ENCODE measurements around the gene WFDC5. TPM values are rescaled to one million over a fixed set of nuclear protein-coding genes. Genes with fewer than 3 reads are reported as not detected.

Gene WFDC5
- not detected in 2 replicates for polyA plus RNA-seq (2013)

GRCh38 chr20:45114465-45115385, at the start of gene WFDC5:
WFDC5 (minus strand) TSS chr20:45115174; CDS start chr20:45115083, 91 bp downstream.
- Histone ChIP-seq H3K23ac (ENCODE audit: low read length) (no peak within 1 kb of the TSS), H3K27ac (ENCODE audit: low read depth, low read length) (no peak within 1 kb of the TSS), H4K91ac (ENCODE audit: low read depth, low read length) (no peak within 1 kb of the TSS), H4K8ac (ENCODE audit: low read depth, low read length) (no peak within 1 kb of the TSS), H4K12ac (ENCODE audit: low read depth, low read length) (no peak within 1 kb of the TSS), H3K9me3 (ENCODE audit: insufficient read depth, low read depth, low read length) (peaks cover 2% of the 10 kb centered on the region), H2BK120ac (ENCODE audit: insufficient read depth, low read length, poor library complexity) (no peak within 1 kb of the TSS), H3K79me1 (ENCODE audit: low read length) (no peaks in the 10 kb centered on the region), H3K4me3 (ENCODE audit: low read depth, low read length) (no peak within 1 kb of the TSS), H2BK5ac (ENCODE audit: low read depth, low read length, poor library complexity) (no peak within 1 kb of the TSS), H3K14ac (ENCODE audit: low read length) (no peak within 1 kb of the TSS), H3K27me3 (ENCODE audit: insufficient read depth, low read length) (no peaks in the 10 kb centered on the region), H3K18ac (ENCODE audit: low read length) (no peak within 1 kb of the TSS), H3K4me1 (ENCODE audit: control insufficient read depth in 1 of 2, insufficient read depth in 2 of 2, low read length in 2 of 2) (no peaks in the 10 kb centered on the region), H3K4ac (ENCODE audit: low read depth, low read length) (no peak within 1 kb of the TSS), H2AFZ (ENCODE audit: insufficient read depth, low read length, poor library complexity) (no peak within 1 kb of the TSS), H3K4me2 (ENCODE audit: low read length) (no peak within 1 kb of the TSS), H3K9ac (ENCODE audit: low read length) (no peak within 1 kb of the TSS), H2AK5ac (ENCODE audit: low read length) (no peak within 1 kb of the TSS), H2BK12ac (ENCODE audit: low read length) (no peak within 1 kb of the TSS), H3K36me3 (ENCODE audit: control insufficient read depth in 1 of 2, insufficient read depth in 2 of 2, low read length in 2 of 2) (no peaks in the 10 kb centered on the region), H3K79me2 (ENCODE audit: control insufficient read depth, insufficient read depth, low read length, poor library complexity) (no peaks in the 10 kb centered on the region)
- DNase-seq = no peak
- no CpG with 5 or more reads among the region's 16 CpGs for WGBS (ENCODE audit: extremely low coverage, insufficient coverage, insufficient read length)

- no peak overlapping the region for H3K27ac ChIP-seq (ENCODE audit: low read depth, low read length)
- no peak overlapping the region for H2BK120ac ChIP-seq (ENCODE audit: insufficient read depth, low read length, poor library complexity)
- H3K23ac ChIP-seq (ENCODE audit: low read length) = no peak overlapping the region
- H3K36me3 ChIP-seq (ENCODE audit: control insufficient read depth in 1 of 2, insufficient read depth in 2 of 2, low read length in 2 of 2) = no peaks in the 10 kb centered on the region
- H3K18ac ChIP-seq (ENCODE audit: low read length) = no peak overlapping the region
- no peak overlapping the region for H2BK12ac ChIP-seq (ENCODE audit: low read length)
- no peak overlapping the region for H3K14ac ChIP-seq (ENCODE audit: low read length)
- no peak overlapping the region for H2BK5ac ChIP-seq (ENCODE audit: low read depth, low read length, poor library complexity)
- no peak overlapping the region for H2AK5ac ChIP-seq (ENCODE audit: low read length)
- H3K4me2 ChIP-seq (ENCODE audit: low read length) = no peak overlapping the region
- H3K4me1 ChIP-seq (ENCODE audit: control insufficient read depth in 1 of 2, insufficient read depth in 2 of 2, low read length in 2 of 2) = no peaks in the 10 kb centered on the region
- DNase-seq = no peak
- no peak overlapping the region for H3K4me3 ChIP-seq (ENCODE audit: low read depth, low read length)
- no peak overlapping the region for H3K9ac ChIP-seq (ENCODE audit: low read length)
- H3K4ac ChIP-seq (ENCODE audit: low read depth, low read length) = no peak overlapping the region
- no peak overlapping the region for H4K91ac ChIP-seq (ENCODE audit: low read depth, low read length)
- WGBS (ENCODE audit: extremely low coverage, insufficient coverage, insufficient read length) = no CpG with 5 or more reads among the region's 1 CpG
- H3K9me3 ChIP-seq (ENCODE audit: insufficient read depth, low read depth, low read length) = no peaks in the 10 kb centered on the region
- no peak overlapping the region for H2AFZ ChIP-seq (ENCODE audit: insufficient read depth, low read length, poor library complexity)
- no peaks in the 10 kb centered on the region for H3K79me1 ChIP-seq (ENCODE audit: low read length)
- no peaks in the 10 kb centered on the region for H3K27me3 ChIP-seq (ENCODE audit: insufficient read depth, low read length)
- no peak overlapping the region for H4K8ac ChIP-seq (ENCODE audit: low read depth, low read length)
- no peak overlapping the region for H4K12ac ChIP-seq (ENCODE audit: low read depth, low read length)
- no peaks in the 10 kb centered on the region for H3K79me2 ChIP-seq (ENCODE audit: control insufficient read depth, insufficient read depth, low read length, poor library complexity)
Measured at GRCh38 chr20:45163083-45163803, 48.3 kb upstream of the WFDC5 start.

- Histone ChIP-seq H3K4me2 (ENCODE audit: low read length) (no peak overlapping the region), H2AK5ac (ENCODE audit: low read length) (no peak overlapping the region), H3K36me3 (ENCODE audit: control insufficient read depth in 1 of 2, insufficient read depth in 2 of 2, low read length in 2 of 2) (no peaks in the 10 kb centered on the region), H4K12ac (ENCODE audit: low read depth, low read length) (no peak overlapping the region), H2BK120ac (ENCODE audit: insufficient read depth, low read length, poor library complexity) (no peak overlapping the region), H3K9ac (ENCODE audit: low read length) (peak overlapping the region; percentile 44), H3K23ac (ENCODE audit: low read length) (no peak overlapping the region), H4K8ac (ENCODE audit: low read depth, low read length) (no peak overlapping the region), H2AFZ (ENCODE audit: insufficient read depth, low read length, poor library complexity) (no peak overlapping the region), H3K18ac (ENCODE audit: low read length) (no peak overlapping the region), H2BK5ac (ENCODE audit: low read depth, low read length, poor library complexity) (no peak overlapping the region), H2BK12ac (ENCODE audit: low read length) (no peak overlapping the region), H3K27me3 (ENCODE audit: insufficient read depth, low read length) (no peaks in the 10 kb centered on the region), H3K79me2 (ENCODE audit: control insufficient read depth, insufficient read depth, low read length, poor library complexity) (no peaks in the 10 kb centered on the region), H3K4ac (ENCODE audit: low read depth, low read length) (no peak overlapping the region), H3K79me1 (ENCODE audit: low read length) (no peaks in the 10 kb centered on the region), H3K4me1 (ENCODE audit: control insufficient read depth in 1 of 2, insufficient read depth in 2 of 2, low read length in 2 of 2) (no peaks in the 10 kb centered on the region), H4K91ac (ENCODE audit: low read depth, low read length) (no peak overlapping the region), H3K9me3 (ENCODE audit: insufficient read depth, low read depth, low read length) (peaks cover 2% of the 10 kb centered on the region), H3K4me3 (ENCODE audit: low read depth, low read length) (no peak overlapping the region), H3K27ac (ENCODE audit: low read depth, low read length) (no peak overlapping the region), H3K14ac (ENCODE audit: low read length) (no peak overlapping the region)
- no peak for DNase-seq
- no CpG with 5 or more reads among the region's 1 CpG for WGBS (ENCODE audit: extremely low coverage, insufficient coverage, insufficient read length)
Measured at GRCh38 chr20:45157962-45158361, 43.0 kb upstream of the WFDC5 start.

GRCh38 chr20:45156713-45157112, 41.7 kb upstream of the WFDC5 start:
- no peaks in the 10 kb centered on the region for H3K27me3 ChIP-seq (ENCODE audit: insufficient read depth, low read length)
- no peaks in the 10 kb centered on the region for H3K79me1 ChIP-seq (ENCODE audit: low read length)
- H2AFZ ChIP-seq (ENCODE audit: insufficient read depth, low read length, poor library complexity) = no peak overlapping the region
- no peaks in the 10 kb centered on the region for H3K4me1 ChIP-seq (ENCODE audit: control insufficient read depth in 1 of 2, insufficient read depth in 2 of 2, low read length in 2 of 2)
- no peak overlapping the region for H4K91ac ChIP-seq (ENCODE audit: low read depth, low read length)
- no peak overlapping the region for H2AK5ac ChIP-seq (ENCODE audit: low read length)
- H3K36me3 ChIP-seq (ENCODE audit: control insufficient read depth in 1 of 2, insufficient read depth in 2 of 2, low read length in 2 of 2) = no peaks in the 10 kb centered on the region
- H4K12ac ChIP-seq (ENCODE audit: low read depth, low read length) = no peak overlapping the region
- no peak overlapping the region for H3K23ac ChIP-seq (ENCODE audit: low read length)
- H3K79me2 ChIP-seq (ENCODE audit: control insufficient read depth, insufficient read depth, low read length, poor library complexity) = no peaks in the 10 kb centered on the region
- H3K4me2 ChIP-seq (ENCODE audit: low read length) = no peak overlapping the region
- DNase-seq = no peak
- no peak overlapping the region for H3K4ac ChIP-seq (ENCODE audit: low read depth, low read length)
- H2BK5ac ChIP-seq (ENCODE audit: low read depth, low read length, poor library complexity) = no peak overlapping the region
- no peak overlapping the region for H3K27ac ChIP-seq (ENCODE audit: low read depth, low read length)
- no peak overlapping the region for H3K4me3 ChIP-seq (ENCODE audit: low read depth, low read length)
- peaks cover 2% of the 10 kb centered on the region for H3K9me3 ChIP-seq (ENCODE audit: insufficient read depth, low read depth, low read length)
- H2BK12ac ChIP-seq (ENCODE audit: low read length) = no peak overlapping the region
- no CpG with 5 or more reads among the region's 2 CpGs for WGBS (ENCODE audit: extremely low coverage, insufficient coverage, insufficient read length)
- H3K14ac ChIP-seq (ENCODE audit: low read length) = no peak overlapping the region
- H4K8ac ChIP-seq (ENCODE audit: low read depth, low read length) = no peak overlapping the region
- no peak overlapping the region for H2BK120ac ChIP-seq (ENCODE audit: insufficient read depth, low read length, poor library complexity)
- H3K18ac ChIP-seq (ENCODE audit: low read length) = no peak overlapping the region
- no peak overlapping the region for H3K9ac ChIP-seq (ENCODE audit: low read length)

Measured in trophoblast cell (in vitro differentiated cells and primary cell).